Loucy (cell line): ENCODE measurements around the gene COIL.

ENCODE experiments used
- CTCF ChIP-seq: fragments of 200-600 bp; sonication (generic); conservative IDR thresholded peaks from 2 replicates; pipeline ENCODE4 v1.5.1; 2014; ENCODE audit warnings: mild to moderate bottlenecking, antibody characterized with exemption, low read length
- EZH2phosphoT487 ChIP-seq: fragments of 200-600 bp; IDR thresholded peaks from 2 replicates; pipeline ENCODE4 v1.6.1; 2018; ENCODE audit warnings: antibody characterized with exemption, mild to moderate bottlenecking, moderate library complexity, borderline replicate concordance

- TF ChIP-seq CTCF = no peak
- TF ChIP-seq EZH2phosphoT487 = no peak
Observed at GRCh38 chr17:56977673-56978395, 17.0 kb upstream of the COIL start, which contains the start of gene SCPEP1.
